A549 (cell line): Measurements from ENCODE around the gene CCNO. TPM values are rescaled to one million over a fixed set of nuclear protein-coding genes. Genes with fewer than 3 reads are reported as not detected.

Experiments used
- ATAC-seq, 2 experiments: fragments of 200-7000 bp in 1 of 2; fragments of >200 bp in 1 of 2; cut with Nextera tagmentation in 1 of 2; cut with Tn5 transposase in 1 of 2; 3 replicates each; pipeline versions ENCODE4 v1.8.0 to v1.9.1; 2018 to 2020; ENCODE audit warnings: mild to moderate bottlenecking in 1 of 2, moderate library complexity in 1 of 2
- CTCF ChIA-PET: fragments of 300-600 bp; sonication (Branson Sonifier 250); formaldehyde crosslinking; extraction: SDS; loops from one replicate; lab custom pipeline; 2021; ENCODE audit warnings: antibody characterized with exemption, inconsistent platforms; lab: Yijun Ruan, JAX
- POLR2A ChIA-PET: fragments of 350-600 bp; formaldehyde crosslinking; extraction: SDS; loops from one replicate; lab custom pipeline; 2021; ENCODE audit warnings: antibody characterized with exemption, inconsistent platforms; lab: Yijun Ruan, JAX
- DNase-seq, 2 experiments: peaks; one replicate each; pipeline versions ENCODE4 v3.0.0 to v3.0.0-alpha.2; 2011 to 2016; ENCODE audit warnings: low read depth in 1 of 2, low spot score in 1 of 2
- FAIRE-seq: peaks from 2 replicates; lab custom pipeline; 2011; peaks lifted over from hg19 to GRCh38; lab: Jason Lieb, UNC
- H3K27ac ChIP-seq, 2 experiments: fragments of >200 bp; sonication (Bioruptor Twin); formaldehyde crosslinking; 3 replicates each; pipeline ENCODE4 v1.5.1; 2016 to 2017
- H3K4me1 ChIP-seq: fragments of >200 bp; sonication (Bioruptor Twin); formaldehyde crosslinking; 3 replicates; pipeline ENCODE4 v1.6.1; 2016
- H3K4me2 ChIP-seq: fragments of >200 bp; sonication (Bioruptor Twin); formaldehyde crosslinking; 3 replicates; pipeline ENCODE4 v1.6.1; 2016
- H3K4me3 ChIP-seq: fragments of >200 bp; sonication (Bioruptor Twin); formaldehyde crosslinking; 3 replicates; pipeline ENCODE4 v1.5.1; 2016
- H3K9me3 ChIP-seq: fragments of >200 bp; sonication (Bioruptor Twin); formaldehyde crosslinking; 3 replicates; pipeline ENCODE4 v1.6.1; 2016
- CBX2 ChIP-seq: fragments of 200-600 bp; sonication (generic); IDR thresholded peaks from 2 replicates; pipeline ENCODE4 v1.6.1; 2016; ENCODE audit warnings: low read depth, mild to moderate bottlenecking, borderline replicate concordance
- CEBPB ChIP-seq, 2 experiments: fragments of >200 bp in 1 of 2; sonication (Bioruptor Twin) in 1 of 2; formaldehyde crosslinking in 1 of 2; IDR thresholded peaks; 2 replicates each; pipeline ENCODE4 v1.6.1; 2012 to 2016
- CTCF ChIP-seq: fragments of >200 bp; sonication (Bioruptor Twin); formaldehyde crosslinking; IDR thresholded peaks from 3 replicates; pipeline ENCODE4 v1.5.1; 2016
- EHF ChIP-seq: fragments of 250-450 bp; sonication (Bioruptor Pico); IDR thresholded peaks from 2 replicates; pipeline ENCODE4 v1.5.0; 2020; ENCODE audit warnings: mild to moderate bottlenecking
- FOSB ChIP-seq: fragments of 250-450 bp; sonication (Bioruptor Pico); IDR thresholded peaks from 2 replicates; pipeline ENCODE4 v1.5.0; 2020; ENCODE audit warnings: mild to moderate bottlenecking, moderate library complexity
- FOXS1 ChIP-seq: fragments of 250-450 bp; sonication (Bioruptor Pico); IDR thresholded peaks from 2 replicates; pipeline ENCODE4 v1.5.0; 2020; ENCODE audit warnings: mild to moderate bottlenecking, moderate library complexity
- GATA3 ChIP-seq: IDR thresholded peaks from 2 replicates; pipeline ENCODE4 v1.6.1; 2012; ENCODE audit warnings: borderline replicate concordance
- HDAC2 ChIP-seq: fragments of 200-600 bp; sonication (generic); IDR thresholded peaks from 2 replicates; pipeline ENCODE4 v1.6.1; 2016
- HOXA7 ChIP-seq: fragments of 250-450 bp; sonication (Bioruptor Pico); IDR thresholded peaks from 2 replicates; pipeline ENCODE4 v1.5.0; 2020; ENCODE audit warnings: mild to moderate bottlenecking, moderate library complexity
- KDM1A ChIP-seq: fragments of 200-600 bp; sonication (generic); IDR thresholded peaks from 2 replicates; pipeline ENCODE4 v1.6.1; 2016; ENCODE audit warnings: low read depth, mild to moderate bottlenecking
- KDM5A ChIP-seq: fragments of 200-600 bp; sonication (generic); IDR thresholded peaks from 2 replicates; pipeline ENCODE4 v1.6.1; 2016; ENCODE audit warnings: antibody characterized with exemption, mild to moderate bottlenecking
- MAFK ChIP-seq: fragments of 450-650 bp; IDR thresholded peaks from 2 replicates; pipeline ENCODE4 v1.6.1; 2014; ENCODE audit not compliant: partially characterized antibody
- NR3C1 ChIP-seq: fragments of >200 bp; sonication (Bioruptor Twin); formaldehyde crosslinking; IDR thresholded peaks from 3 replicates; pipeline ENCODE4 v1.6.1; 2017
- PHF8 ChIP-seq: fragments of 200-600 bp; sonication (generic); IDR thresholded peaks from 2 replicates; pipeline ENCODE4 v1.6.1; 2016; ENCODE audit warnings: low read depth, mild to moderate bottlenecking, antibody characterized with exemption, moderate library complexity, borderline replicate concordance
- POLR2A ChIP-seq: IDR thresholded peaks from 2 replicates; pipeline ENCODE4 v1.6.1; 2012; ENCODE audit warnings: mild to moderate bottlenecking, low read length
- POLR2AphosphoS2 ChIP-seq: conservative IDR thresholded peaks from 2 replicates; pipeline ENCODE4 v1.6.1; 2012; ENCODE audit warnings: low read length, improper control_type of control experiment, inconsistent platforms
- RARB ChIP-seq: fragments of 250-450 bp; sonication (Bioruptor Pico); IDR thresholded peaks from 2 replicates; pipeline ENCODE4 v1.8.0; 2021; ENCODE audit warnings: mild to moderate bottlenecking, moderate library complexity
- RNF2 ChIP-seq: fragments of 200-600 bp; sonication (generic); IDR thresholded peaks from 2 replicates; pipeline ENCODE4 v1.6.1; 2016; ENCODE audit warnings: low read depth, mild to moderate bottlenecking, antibody characterized with exemption, moderate library complexity, borderline replicate concordance
- TFCP2L1 ChIP-seq: fragments of 250-450 bp; sonication (Bioruptor Pico); IDR thresholded peaks from 2 replicates; pipeline ENCODE4 v1.5.0; 2021; ENCODE audit warnings: mild to moderate bottlenecking
- WGBS: methylation state at CpG from one replicate; pipeline ENCODE4 v1.1.6; 2017; ENCODE audit errors: missing lambda C conversion rate; 5-methylcytosine and 5-hydroxymethylcytosine counted together
- polyA plus RNA-seq, 4 experiments: library from polyadenylated mRNA; depleted of rRNA in 3 of 4; stranded (reverse); fragments of >200 nt; fragmentation: RNase III in 1 of 4; extraction: RNeasy Plus Mini Kit Qiagen cat#74134 plus additional on column Dnase treatment in 1 of 4; gene quantifications; 2 replicates in 3 of 4; 3 replicates in 1 of 4; pipeline ENCODE4 v1.2.3, GENCODE V29; 2011 to 2017
- TF ChIP-seq, protein P1 (sequence below): fragments of 450-650 bp; IDR thresholded peaks from 2 replicates; pipeline ENCODE4 v1.6.1; 2014; ENCODE audit warnings: antibody characterized with exemption
- TF ChIP-seq, protein P2 (sequence below): fragments of >200 bp; sonication (Bioruptor Twin); formaldehyde crosslinking; IDR thresholded peaks from 3 replicates; pipeline ENCODE4 v1.6.1; 2016

CCNO gene
- polyA plus RNA-seq, 2 of the 4 experiments (the other 2 are of a cell fraction) = 2.2 to 4.8 TPM

DNA sequence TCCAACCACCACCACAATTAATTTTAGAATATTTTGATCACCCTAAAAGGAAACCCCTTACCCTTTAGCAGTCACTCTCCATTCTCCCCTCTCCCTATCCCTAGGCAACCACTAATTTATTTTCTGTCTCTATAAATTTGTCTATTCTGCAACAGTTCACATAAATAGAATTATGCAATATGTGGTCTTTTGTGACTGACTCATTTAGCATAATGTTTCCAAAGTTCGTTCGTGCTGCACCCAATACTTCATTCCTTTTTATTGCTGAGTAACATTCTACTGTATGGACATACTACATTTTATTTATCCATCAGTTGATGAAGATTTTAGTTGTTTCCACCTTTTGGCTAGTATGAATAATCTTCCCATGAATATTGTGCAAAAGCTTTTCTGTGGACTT is 42.2 kb downstream of the CCNO start:
- Histone ChIP-seq H3K27ac (no peak overlapping the region), H3K4me3 (no peak overlapping the region), H3K4me2 (no peak overlapping the region), H3K9me3 (no peaks in the 10 kb centered on the region), H3K4me1 (peaks cover 9% of the 10 kb centered on the region; the same call in 2 of the 3 replicates)
- ChIA-PET POLR2A (no interaction called here), CTCF (interaction anchor here (0.8 to 2.0 kb wide), 3 partner anchors 8 to 247 kb away, joined by 3 to 11 read pairs (median 3); no protein-coding TSS in a partner anchor)
- DNase-seq (no peak), FAIRE-seq (no peak), ATAC-seq (no peak)
- TF ChIP-seq FOSB (no peak), EHF (CRISPR knock-in tag) (no peak), HOXA7 (CRISPR knock-in tag) (no peak), FOXS1 (CRISPR knock-in tag) (no peak), MAFK (no peak), CTCF (no peak), HDAC2 (no peak), RNF2 (no peak), CBX2 (no peak), POLR2AphosphoS2 (no peak), TFCP2L1 (CRISPR knock-in tag) (no peak), RARB (CRISPR knock-in tag) (no peak), PHF8 (no peak), KDM1A (no peak), NR3C1 (no peak), KDM5A (no peak)
- TF ChIP-seq, protein P1, sequence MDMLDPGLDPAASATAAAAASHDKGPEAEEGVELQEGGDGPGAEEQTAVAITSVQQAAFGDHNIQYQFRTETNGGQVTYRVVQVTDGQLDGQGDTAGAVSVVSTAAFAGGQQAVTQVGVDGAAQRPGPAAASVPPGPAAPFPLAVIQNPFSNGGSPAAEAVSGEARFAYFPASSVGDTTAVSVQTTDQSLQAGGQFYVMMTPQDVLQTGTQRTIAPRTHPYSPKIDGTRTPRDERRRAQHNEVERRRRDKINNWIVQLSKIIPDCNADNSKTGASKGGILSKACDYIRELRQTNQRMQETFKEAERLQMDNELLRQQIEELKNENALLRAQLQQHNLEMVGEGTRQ = no peak
- TF ChIP-seq, protein P2, sequence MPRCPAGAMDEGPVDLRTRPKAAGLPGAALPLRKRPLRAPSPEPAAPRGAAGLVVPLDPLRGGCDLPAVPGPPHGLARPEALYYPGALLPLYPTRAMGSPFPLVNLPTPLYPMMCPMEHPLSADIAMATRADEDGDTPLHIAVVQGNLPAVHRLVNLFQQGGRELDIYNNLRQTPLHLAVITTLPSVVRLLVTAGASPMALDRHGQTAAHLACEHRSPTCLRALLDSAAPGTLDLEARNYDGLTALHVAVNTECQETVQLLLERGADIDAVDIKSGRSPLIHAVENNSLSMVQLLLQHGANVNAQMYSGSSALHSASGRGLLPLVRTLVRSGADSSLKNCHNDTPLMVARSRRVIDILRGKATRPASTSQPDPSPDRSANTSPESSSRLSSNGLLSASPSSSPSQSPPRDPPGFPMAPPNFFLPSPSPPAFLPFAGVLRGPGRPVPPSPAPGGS = no peak
- 34% methylated on average over 2 of the region's 2 CpGs for WGBS

- TF ChIP-seq POLR2A (no peak), CEBPB (IDR thresholded peaks at IDR 0.05) (0 out of 4 replicates have a peak, but pooled peaks of 1 of the 2 experiments have one; percentile 19), GATA3 (peak; percentile 67)
- Histone ChIP-seq H3K9me3 (no peaks in the 10 kb centered on the region), H3K4me2 (peak overlapping the region; percentile 44), H3K27ac (no peak overlapping the region), H3K4me3 (no peak overlapping the region), H3K4me1 (peaks cover 9% of the 10 kb centered on the region; the same call in 2 of the 3 replicates)
- 16% methylated on average over 6 of the region's 6 CpGs for WGBS
- ATAC-seq = peak in 1 of 2 experiments; percentile 27; a peak in 3 of 6 replicates
- POLR2A ChIA-PET = no interaction called here
- FAIRE-seq = no peak
- CTCF ChIA-PET = interaction anchor here (0.9 to 2.6 kb wide), 3 partner anchors 10 to 45 kb away, joined by 3 to 13 read pairs (median 3); partner anchors contain the start of gene MCIDAS
- peak in 1 of 2 experiments; percentile 41 for DNase-seq
Measured at GRCh38 chr5:55188656-55189540, 44.5 kb downstream of the CCNO start.
